ENCODE data around the gene GDAP1L1.
"Not testable (repeated sequence)": the region's sequence is repeated elsewhere in the genome, so short reads cannot be mapped to it uniquely, and the experiment has no call there.

The GDAP1L1 gene

DNA sequence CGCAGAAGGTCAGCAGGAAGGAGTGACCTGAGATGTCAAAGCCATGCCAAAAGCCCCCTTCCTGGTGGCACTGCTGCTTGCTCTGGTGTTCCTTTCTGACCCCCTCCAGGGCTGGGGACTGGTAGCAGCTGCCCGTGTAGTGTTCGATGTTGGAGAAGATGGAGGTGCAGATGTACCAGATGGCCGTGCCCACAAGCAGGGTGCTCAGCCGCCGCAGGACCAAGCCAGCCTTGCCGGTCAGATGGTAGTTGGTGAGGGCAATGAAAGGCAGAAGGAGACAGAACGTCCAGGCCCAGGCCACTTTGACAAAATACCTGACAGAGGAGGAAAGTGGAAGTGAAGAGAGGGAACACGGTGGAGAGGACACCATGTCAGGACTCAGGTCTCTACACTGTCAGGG lies 59.8 kb downstream of the GDAP1L1 start:
- no peak for DNase-seq

DNA sequence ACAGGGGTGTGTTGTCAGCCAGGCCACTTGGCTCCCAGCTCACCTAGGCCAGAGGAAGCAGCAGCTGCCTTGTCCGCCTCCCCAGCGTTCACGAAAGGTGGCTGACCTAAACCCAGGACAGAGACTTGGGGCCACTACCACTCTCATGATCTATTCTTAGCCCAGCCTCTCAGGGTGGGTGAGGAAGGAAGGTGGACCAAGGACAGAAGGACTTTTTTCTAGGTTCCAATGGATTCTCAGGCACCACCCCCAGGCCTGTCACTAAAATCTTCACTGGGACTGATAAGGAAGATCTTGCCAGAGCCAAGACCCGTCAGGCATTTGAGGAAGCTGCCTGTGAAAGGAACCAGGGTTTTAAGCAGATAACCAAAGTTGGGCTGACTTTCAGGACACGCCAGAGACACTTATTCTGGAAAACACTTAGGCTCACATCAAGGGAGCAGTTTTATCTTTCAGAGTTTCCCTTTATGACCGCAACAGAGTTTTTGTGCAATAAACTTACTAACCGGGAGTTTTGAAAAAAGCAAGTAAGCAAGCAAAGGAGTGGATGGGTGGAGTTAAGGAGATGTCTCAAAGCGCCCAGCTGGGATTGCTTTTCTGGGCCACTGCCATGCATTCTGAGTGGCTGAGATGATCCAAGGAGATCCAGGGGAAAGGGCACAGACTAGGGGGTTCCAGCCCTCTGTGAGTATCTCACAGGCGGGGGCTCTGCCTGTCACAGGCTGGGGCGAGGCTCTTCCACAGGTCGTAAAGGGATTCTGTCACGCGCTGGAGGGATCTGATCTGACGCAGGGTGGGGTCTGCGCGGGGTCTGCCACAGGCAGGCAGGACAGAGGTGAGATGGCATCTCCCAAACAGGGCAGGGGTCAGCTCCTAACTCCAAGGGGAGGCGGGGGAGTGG lies 62.9 kb downstream of the GDAP1L1 start:
- DNase-seq: no peak

DNA sequence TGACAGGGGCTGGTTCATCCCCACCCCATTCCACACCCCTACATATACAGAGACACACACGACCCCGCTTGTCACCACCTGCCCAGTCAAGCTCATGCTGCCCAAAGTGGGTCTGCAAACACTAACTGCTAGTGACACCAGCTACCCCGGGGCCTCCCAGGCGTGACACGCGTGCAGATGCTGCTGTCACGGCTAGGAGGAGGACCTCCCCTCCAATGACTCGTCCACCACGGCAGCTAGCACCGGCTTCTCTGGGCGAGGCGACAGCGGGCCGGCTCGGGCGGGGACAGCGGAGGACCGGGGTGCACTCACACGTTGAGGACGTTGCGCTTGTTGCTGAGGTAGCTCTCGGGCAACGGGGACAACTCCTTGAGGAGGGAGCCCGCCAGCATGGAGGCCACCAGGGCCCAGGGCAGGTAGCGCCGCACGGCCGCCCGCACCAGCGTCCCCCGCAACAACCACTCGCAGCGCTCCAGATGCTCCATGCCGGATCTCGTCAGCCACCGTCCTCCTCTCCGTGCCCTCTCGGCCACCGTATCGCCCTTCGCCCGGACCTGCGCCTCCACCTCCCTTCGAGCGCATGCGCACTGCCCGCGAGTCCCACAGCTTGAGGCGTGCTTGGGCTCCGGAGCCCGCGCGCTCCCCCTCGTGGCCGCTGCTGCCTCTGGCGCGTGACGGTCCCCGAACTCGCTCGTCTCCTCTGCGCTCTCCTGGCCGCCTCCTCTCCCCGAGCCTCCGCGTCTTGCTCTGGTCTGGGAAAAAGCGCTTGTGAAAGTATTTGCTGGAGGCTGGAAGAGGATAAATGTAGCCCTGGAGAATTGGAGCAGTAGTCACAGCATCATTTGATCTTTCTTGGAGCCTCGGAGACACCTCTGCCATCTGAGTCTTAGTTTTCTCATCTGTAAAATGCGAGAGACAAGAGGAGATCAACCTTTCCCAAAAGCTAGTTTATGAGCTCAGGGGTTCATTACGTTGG lies 63.8 kb downstream of the GDAP1L1 start, which contains the start of gene FITM2:
Gene FITM2 (minus strand): TSS at position 539 of the 976 bp plus-strand sequence. CDS start 54 bp downstream, at position 485.
- peak; percentile 84 for DNase-seq

DNA sequence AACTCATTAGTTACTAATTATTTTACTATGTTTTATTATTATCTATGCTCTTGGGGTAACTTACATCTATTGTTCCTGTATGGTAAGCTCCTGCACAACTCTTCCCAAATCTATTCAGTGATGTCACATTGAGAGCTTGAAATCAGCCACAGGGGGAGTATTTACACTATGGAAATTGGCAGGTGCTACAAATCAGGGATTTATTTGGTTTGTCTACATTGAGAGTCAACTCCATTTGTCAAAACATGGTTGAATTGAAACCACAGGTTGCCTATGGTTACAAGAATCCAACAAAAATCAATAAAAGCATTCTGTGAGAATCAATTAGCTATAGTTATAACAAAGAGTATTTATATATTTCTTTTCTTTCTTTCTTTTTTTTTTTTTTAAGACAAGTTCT lies 67.8 kb downstream of the GDAP1L1 start:
- DNase-seq: no peak

GRCh38 chr20:44319839-44320422 lies 72.8 kb downstream of the GDAP1L1 start:
- DNase-seq: no peak

GRCh38 chr20:44324343-44324742 lies 77.2 kb downstream of the GDAP1L1 start:
- DNase-seq: no peak

DNA sequence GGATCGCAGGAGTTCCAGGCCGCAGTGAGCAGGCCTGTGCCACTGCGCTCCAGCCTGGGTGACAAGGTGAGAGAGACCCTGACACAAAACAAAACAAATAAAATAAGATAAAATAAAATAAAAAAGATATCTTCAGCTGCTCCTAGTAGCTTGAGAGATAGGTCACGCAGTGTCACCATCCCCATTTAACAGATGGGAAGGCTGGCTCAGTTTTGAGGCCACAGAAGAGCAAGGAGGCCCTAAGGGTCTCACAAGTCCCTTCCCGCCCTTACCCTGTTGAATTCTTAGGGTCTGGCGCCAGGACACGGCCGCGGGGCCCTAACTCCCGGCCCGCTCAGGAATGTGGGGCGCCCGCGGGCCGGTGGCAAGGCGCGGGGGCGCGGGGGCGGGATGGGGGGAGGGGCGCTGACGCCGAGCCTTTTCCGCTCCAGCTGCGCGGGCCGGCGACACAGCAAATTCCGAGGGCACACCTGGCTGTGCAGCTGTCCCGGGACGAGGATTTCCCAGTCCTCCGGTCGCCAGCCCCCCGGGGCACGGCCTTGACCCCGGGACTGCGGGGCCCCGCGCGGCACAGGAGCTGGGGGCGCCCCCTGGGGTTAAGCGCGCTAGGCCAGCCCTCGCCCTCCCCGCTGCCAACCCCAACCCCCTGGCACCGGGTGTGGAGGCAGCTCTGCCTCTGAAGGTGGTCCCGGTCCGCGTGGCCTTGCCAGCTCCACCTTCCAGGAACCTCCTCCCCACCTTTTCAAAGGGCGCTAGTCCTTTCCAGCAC lies 79.5 kb downstream of the GDAP1L1 start:
- DNase-seq: no peak

DNA sequence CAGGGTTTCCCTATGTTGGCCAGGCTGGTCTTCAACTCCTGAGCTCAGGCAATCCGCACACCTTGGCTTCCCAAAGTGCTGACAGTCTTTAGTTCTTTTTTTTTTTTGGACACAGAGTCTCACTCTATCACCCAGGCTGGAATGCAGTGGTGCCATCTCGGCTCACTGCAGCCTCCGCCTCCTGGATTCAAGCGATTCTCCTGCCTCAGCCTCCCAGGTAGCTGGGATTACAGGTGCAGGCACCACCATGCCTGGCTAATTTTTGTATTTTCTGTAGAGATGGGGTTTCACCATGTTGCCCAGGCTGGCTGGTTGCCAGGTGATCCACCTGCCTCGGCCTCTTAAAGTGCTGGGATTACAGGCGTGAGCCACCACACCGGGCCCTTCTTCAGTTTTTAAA lies 80.6 kb downstream of the GDAP1L1 start:
- DNase-seq: not testable (repeated sequence)

- DNase-seq: no peak
Measured at GRCh38 chr20:44328428-44328827, 81.3 kb downstream of the GDAP1L1 start.
